Epithelial cell of esophagus (primary cell): ENCODE data around the gene TNPO3.

ENCODE experiments used
- DNase-seq: peaks from one replicate; pipeline ENCODE4 v3.0.0; 2010; ENCODE audit warnings: low read depth
- H3K4me3 ChIP-seq: 2 replicates; pipeline ENCODE4 v1.5.1; 2011; ENCODE audit warnings: mild to moderate bottlenecking, low read length, control low read depth
- TF ChIP-seq, protein P1 (sequence below): IDR thresholded peaks from 2 replicates; pipeline ENCODE4 v1.5.1; 2011; ENCODE audit warnings: low read depth, mild to moderate bottlenecking, low read length, control low read depth, inconsistent platforms; ENCODE audit not compliant: insufficient read depth; ENCODE audit errors: missing control alignments

The TNPO3 gene

DNA sequence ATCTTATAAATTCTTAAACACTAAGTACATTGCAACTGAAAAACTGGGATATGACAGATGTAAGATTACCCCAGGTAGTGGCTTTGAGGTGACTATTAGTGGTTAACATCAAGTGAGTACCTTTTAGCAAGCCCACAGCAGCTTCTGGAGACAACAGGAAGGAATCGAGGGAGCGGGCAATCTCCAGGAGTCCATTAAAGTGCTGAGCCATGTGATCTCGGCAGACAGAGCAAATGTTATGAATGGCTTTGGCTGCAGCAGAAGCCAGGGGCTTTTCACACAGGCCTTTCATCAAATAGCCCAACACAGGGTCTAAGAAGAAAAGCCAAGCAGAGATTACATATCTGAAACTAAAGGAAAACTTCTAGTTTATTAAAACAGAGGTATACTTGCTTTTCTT is 68.3 kb downstream of the TNPO3 start:
- TF ChIP-seq, protein P1, sequence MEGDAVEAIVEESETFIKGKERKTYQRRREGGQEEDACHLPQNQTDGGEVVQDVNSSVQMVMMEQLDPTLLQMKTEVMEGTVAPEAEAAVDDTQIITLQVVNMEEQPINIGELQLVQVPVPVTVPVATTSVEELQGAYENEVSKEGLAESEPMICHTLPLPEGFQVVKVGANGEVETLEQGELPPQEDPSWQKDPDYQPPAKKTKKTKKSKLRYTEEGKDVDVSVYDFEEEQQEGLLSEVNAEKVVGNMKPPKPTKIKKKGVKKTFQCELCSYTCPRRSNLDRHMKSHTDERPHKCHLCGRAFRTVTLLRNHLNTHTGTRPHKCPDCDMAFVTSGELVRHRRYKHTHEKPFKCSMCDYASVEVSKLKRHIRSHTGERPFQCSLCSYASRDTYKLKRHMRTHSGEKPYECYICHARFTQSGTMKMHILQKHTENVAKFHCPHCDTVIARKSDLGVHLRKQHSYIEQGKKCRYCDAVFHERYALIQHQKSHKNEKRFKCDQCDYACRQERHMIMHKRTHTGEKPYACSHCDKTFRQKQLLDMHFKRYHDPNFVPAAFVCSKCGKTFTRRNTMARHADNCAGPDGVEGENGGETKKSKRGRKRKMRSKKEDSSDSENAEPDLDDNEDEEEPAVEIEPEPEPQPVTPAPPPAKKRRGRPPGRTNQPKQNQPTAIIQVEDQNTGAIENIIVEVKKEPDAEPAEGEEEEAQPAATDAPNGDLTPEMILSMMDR: no peak
- no peak overlapping the region for H3K4me3 ChIP-seq
- no peak for DNase-seq

DNA sequence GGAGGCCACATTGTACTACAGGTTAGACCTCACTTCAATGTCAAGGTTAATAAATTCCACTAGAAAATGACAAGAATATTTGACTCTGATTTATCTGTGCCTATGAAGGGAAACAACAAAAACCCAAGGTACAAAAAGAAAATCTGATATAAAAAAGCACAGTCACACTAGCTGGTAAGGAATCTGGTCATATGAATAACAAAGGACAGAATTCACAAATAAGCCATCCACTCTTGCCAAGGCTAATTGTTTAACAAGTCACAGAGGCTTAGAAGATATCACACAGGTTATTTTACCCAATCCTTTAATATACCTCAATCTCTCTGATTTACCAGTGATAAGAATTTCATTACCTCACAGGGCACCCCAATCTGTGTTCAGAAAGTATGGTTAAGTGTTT is 69.3 kb downstream of the TNPO3 start:
- TF ChIP-seq, protein P1: no peak
- no peak overlapping the region for H3K4me3 ChIP-seq
- no peak for DNase-seq

DNA sequence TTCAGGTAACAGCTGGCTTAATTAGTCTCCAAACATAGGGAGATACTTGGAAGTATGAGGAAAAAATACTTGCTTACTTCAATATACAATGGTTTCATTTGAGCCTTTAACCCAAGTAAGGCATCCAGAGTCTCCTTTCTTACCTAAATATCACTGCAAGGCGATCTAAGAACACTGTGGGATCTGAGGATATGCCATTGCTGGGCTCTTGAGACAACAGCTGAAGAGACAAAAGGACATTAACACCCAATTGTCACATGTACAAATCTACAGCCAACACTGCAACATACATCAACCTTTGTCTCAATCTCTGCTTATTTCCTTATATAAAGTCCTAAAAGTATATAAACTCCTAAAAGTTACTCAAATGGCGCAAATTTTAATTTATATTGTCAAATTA is 72.8 kb downstream of the TNPO3 start:
- DNase-seq: no peak
- TF ChIP-seq, protein P1: no peak
- no peak overlapping the region for H3K4me3 ChIP-seq

DNA sequence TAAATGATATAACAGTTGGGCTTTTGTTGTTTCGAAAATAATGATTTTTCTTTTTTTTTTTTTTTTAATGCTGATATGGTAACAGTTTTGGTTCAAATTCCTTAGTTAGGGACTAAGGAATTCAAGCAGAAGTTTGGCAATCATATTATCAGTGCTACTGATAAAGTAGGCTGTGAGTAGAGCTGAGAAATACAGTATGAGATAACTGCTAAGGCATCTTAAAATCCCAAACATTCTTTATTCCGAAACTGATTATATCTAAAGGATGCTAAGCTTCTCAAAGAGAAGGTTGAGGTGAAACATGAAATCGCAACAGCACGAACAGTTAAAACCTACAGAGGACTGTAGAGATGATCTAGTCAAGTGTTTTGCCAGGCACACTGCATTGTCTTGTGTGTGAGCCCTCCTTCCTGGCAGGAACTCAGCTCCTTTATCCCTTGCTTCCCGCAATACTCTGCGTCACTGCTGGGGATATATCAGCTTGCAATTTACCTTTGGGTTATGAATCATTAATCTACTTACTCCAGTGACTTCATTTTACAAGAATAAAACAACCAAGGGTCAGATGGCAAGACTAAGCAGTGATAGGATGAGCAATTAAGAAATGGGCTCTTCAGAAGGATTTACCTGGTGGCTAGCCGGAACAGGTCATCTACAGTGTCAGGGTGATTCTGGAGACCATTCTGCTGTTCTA is 80.5 kb downstream of the TNPO3 start:
- TF ChIP-seq, protein P1: no peak
- DNase-seq: peak; percentile 58
- H3K4me3 ChIP-seq: no peak overlapping the region

DNA sequence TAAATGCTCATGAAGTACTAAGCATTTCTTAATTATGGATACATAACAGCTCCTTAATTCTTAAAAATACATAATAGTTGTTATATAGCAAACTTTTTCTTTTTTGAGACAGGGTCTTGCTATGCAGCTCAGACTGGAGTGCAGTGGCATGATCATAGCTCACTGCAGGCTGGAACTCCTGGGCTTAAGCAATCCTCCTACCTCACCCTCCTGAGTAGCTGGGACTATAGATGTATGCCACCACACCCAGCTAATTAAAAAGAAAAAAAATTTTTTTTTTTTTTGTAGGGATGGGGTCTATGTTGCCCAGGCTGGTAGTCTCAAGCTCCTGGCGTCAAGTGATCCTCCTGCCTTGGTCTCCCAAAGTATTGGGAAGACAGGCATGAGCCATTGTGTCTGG is 86.3 kb downstream of the TNPO3 start:
- no peak overlapping the region for H3K4me3 ChIP-seq
- no peak for DNase-seq
- TF ChIP-seq, protein P1: no peak

DNA sequence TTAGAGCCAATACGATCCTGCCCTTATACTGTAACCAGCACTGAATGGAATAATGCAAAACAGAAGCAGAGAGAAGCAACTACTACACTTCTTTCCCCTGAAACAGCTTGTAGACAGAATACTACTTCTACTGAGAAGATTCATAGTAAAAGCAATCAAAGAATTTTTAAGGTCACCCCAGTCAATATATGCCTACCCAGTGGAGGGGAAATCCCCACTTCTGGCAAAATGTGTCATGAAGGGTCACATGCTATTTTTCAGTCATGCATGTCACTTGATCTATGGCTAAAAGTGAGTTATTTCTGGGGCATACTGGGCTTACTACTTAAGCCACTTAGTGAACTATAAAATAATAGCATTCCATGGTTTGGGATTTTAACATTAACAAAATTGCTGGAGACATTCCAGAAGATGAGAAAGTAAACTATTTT is 91.6 kb downstream of the TNPO3 start:
- TF ChIP-seq, protein P1: no peak
- H3K4me3 ChIP-seq: no peak overlapping the region
- DNase-seq: peak; percentile 65

DNA sequence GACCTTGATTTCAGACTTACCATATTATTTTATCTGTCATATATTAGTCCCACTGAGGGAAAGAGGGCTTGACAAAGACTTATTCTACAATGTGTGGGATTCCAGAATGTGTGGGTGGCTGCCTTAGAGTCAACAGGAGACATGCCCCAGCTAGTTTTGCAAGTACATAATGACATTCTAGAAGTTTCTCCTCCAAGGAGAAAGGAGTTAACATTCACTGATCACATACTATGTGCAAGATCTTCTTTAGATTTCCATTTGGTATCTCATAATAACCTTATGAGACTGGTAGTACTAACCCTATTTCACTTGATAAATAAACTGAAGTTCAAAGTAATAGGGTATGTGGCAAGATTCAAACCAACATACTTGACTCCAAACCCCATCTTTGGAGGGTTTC is 92.0 kb downstream of the TNPO3 start:
- no peak overlapping the region for H3K4me3 ChIP-seq
- TF ChIP-seq, protein P1: no peak
- DNase-seq: peak; percentile 89
